NCI-H2196 treated with DMSO at 0.1 percent for 48 hours (cell line): Measurements from ENCODE around the gene UTP25.
"Not testable (repeated sequence)": the region's sequence is repeated elsewhere in the genome, so short reads cannot be mapped to it uniquely, and the experiment has no call there.

Source experiments
- DNase-seq: peaks from one replicate; lab custom pipeline; 2025; ENCODE audit not compliant: unreplicated experiment; lab: John Stamatoyannopoulos, UW

The UTP25 gene, protein sequence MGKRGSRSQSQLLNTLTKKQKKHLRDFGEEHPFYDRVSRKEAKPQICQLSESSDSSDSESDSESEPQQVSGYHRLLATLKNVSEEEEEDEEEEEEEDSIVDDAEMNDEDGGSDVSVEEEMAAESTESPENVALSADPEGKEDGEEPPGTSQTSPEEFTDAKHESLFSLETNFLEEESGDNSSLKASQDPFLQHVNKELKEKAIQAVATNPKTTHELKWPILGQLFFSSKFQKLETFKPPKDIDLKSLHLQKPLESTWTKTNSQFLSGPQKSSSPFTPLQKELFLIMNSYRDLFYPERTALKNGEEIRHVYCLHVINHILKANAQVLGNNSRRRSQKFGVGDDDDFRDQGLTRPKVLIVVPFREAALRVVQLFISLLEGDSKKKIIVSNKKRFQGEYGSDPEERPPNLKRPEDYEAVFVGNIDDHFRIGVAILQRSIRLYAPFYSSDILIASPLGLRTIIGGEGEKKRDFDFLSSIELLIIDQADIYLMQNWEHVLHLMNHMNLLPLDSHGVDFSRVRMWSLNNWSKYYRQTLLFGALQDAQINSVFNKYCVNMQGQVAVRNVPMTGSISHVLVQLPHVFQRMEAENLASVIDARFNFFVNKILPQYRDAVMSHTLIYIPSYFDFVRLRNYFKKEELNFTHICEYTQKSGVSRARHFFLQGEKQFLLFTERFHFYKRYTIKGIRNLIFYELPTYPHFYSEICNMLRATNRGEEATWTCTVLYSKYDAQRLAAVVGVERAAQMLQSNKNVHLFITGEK

GRCh38 chr1:209827384-209828262 is at the start of gene UTP25:
TSS of gene UTP25 (plus strand) at chr1:209827972. CDS start at chr1:209828064, 92 bp downstream.
- DNase-seq, result peak; percentile 81

GRCh38 chr1:209778102-209778501 is 49.7 kb upstream of the UTP25 start:
- DNase-seq, result no peak

- no peak for DNase-seq
Observed at GRCh38 chr1:209780268-209780667, 47.5 kb upstream of the UTP25 start.

GRCh38 chr1:209783386-209783785 is 44.4 kb upstream of the UTP25 start:
- no peak for DNase-seq

DNA sequence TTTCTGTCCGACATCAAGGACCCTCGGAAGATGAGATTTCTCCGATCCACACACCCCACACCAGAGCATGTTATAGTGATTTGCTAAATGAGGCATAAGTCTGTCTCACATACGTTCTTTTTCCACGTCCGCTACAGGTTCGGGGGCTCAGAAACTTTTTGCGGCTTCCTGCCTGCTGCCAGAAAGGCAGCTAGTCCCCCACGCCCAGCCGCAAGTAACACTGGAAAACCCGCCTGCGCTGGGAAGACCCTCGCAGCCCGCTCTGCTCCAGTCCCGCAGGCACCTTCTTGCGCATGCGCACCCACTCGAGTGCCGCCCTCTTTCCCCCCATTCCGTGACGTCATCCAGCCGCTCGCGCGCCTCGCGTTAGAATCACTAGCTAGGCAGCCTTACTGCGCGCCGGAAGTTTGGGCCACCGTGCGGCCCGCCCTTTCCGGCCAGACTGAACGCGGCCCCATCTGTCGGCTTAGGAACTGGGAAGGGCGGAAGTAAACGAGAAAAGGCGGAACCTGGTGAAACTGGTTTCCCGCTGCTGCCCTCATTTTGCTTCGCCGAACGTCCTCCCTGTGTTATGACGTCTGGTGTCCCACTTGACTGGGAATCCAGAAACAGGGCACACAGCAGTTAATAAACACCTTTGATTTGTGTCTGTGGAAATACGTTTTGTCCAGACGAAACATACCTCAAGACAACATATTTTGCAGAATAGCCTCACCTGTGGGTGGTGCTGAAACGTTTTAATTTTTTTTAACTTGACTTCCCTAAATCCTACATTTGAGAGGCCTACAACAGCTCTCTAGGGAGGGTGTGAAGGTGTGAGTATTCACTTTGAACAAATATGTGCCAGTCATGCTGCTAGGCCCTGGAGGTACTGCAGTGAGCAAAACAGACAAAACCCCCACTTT is 43.3 kb upstream of the UTP25 start, which contains the start of gene C1orf74:
C1orf74 (minus strand) TSS at position 295 of the 905 bp plus-strand sequence. CDS start 925 bp downstream, outside the sequence.
- peak; percentile 97 for DNase-seq

GRCh38 chr1:209785592-209785991 is 42.2 kb upstream of the UTP25 start:
- DNase-seq, result no peak

DNA sequence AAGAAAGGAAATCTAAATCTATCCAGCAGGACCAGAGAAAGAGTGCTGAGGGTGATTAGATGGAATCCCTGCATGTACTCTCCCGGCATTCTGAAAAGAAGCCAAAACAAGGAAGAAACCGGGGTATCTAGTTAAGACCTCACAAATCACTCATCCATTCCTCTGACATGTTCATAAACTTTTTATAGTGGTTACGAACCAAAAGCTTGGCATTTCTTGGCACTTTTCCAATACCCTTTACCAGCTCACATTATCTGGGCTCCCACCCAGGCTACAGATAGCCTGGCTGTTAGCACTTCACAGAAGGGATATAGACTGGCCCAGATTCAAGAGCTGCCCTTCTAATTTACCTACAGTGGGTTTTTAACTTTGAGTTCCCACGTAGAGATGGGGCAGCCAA is 41.6 kb upstream of the UTP25 start:
- DNase-seq, result no peak

DNA sequence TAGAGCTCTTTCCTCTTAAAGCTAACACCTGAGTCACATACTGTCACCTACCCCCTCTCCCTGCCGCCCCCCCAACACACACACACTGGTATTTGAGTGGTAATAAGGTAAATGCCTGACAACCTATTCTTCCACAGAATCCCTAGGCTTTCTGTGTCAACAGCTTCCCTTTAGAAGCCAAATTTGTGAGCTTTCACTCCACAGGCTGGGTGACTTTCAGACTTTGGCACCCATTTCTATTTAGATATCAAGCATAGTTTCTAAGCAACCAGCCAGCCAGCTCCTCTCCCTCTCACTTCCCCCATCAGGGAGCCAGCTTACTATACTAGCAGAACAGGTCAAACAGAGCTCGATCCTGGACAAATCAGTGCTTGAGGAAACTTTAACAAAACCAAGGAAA is 40.2 kb upstream of the UTP25 start:
- peak; percentile 36 for DNase-seq

GRCh38 chr1:209789245-209789644 is 38.5 kb upstream of the UTP25 start:
- DNase-seq, result no peak

GRCh38 chr1:209790286-209791193 is 37.2 kb upstream of the UTP25 start:
- no peak for DNase-seq

DNA sequence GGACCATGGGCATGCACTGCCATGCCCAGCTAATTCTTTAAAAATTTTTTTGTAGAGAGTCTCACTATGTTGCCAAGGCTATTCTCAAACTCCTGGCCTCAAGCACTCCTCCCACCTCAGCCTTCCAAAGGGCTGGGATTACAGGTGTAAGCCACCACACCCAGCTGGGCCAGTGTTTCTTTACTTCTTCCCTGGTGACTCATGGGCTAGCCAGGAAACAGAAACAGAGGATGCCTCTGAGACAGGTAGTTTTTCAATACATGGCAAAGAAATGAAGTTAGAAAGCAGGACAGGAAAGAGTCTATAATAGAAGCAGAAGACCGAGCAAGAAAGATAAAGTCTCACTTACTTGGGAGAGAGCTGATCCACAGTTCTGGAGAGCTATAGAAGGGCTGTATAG is 35.9 kb upstream of the UTP25 start:
- no peak for DNase-seq

- DNase-seq, result not testable (repeated sequence)
Observed at GRCh38 chr1:209793711-209794110, 34.1 kb upstream of the UTP25 start.

DNA sequence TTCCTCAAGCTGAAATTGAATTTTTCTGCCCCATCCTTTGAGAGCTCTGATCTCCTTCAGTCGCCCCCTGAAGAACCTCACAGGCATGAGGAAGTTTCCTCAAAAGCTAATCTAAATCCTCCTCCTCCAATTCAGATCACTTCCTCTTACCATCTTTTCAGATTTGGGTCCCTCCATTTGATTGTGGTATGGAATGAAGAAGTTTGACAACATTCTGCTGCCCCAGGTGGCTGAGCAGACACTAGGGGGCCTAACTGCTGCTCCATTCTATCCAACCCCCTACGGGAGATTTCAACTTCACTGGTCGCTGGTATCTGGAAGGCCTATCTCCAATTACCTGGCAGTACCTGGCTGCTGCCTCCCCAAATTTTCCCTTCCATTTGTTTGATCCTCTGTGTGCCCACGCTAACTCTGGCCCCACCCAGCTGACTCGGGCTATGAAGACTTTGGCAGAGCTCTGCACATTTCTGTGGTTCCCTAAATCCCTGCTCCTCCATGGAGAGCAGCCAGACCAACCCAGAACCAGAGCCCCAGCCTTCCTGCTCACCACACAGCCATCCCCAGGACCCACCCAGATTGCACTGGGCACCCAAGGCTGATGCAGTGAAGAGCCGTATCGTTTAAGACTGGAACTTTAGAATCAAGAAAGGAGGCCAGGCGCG is 29.7 kb upstream of the UTP25 start:
- DNase-seq, result no peak

GRCh38 chr1:209800984-209801834 is 26.6 kb upstream of the UTP25 start:
- peak; percentile 82 for DNase-seq

DNA sequence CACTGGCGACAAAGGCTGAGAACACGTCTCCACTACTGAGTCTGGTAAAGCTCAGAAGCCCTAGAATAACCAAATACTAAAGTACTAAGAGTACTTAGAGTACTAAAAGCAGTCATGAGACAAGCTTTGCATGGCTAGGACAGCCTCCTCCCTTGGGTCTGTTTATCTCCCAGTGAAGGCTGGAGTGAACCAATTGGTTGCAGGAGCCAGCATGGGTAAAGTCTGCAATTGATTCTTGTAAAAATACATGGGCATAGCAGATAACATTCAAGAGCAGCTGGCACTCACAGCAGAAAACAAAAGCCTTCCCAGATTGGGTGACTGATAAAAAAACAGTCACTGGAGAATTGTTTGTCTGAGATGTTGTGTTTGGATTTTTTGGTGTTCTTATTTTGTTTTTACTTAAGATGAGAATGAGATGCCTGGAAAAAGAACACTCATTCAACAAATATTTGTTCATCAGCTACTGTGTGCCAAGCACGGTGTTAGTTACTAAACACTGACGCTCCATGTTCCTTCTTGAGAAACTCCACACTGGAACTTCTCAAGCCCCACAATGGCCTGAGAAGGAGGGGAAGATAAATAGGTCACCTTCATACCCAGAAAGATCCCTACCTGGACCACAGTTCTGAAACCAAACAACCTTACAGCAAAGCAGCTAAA is 25.5 kb upstream of the UTP25 start:
- DNase-seq, result peak; percentile 62

- no peak for DNase-seq
Observed at GRCh38 chr1:209802780-209803152, 25.0 kb upstream of the UTP25 start.

- no peak for DNase-seq
Observed at GRCh38 chr1:209803568-209803967, 24.2 kb upstream of the UTP25 start.
